Kasumi-1 (cell line): ENCODE results near the gene ARL15.
"Not testable (repeated sequence)": the region's sequence is repeated elsewhere in the genome, so short reads cannot be mapped to it uniquely, and the experiment has no call there.

Experiments
- DNase-seq, 2 experiments: peaks; one replicate each; lab custom pipeline; 2025; lab: John Stamatoyannopoulos, UW

The ARL15 gene

GRCh38 chr5:54310433-54311175 is at the start of gene ARL15:
ARL15 (minus strand) TSS chr5:54310573.
- DNase-seq: peak; percentile 98

GRCh38 chr5:54360089-54360488 is 49.7 kb upstream of the ARL15 start:
- DNase-seq: no peak

GRCh38 chr5:54357408-54358058 is 47.2 kb upstream of the ARL15 start:
- DNase-seq: no peak

GRCh38 chr5:54353933-54354564 is 43.7 kb upstream of the ARL15 start:
- not testable (repeated sequence) for DNase-seq

- not testable (repeated sequence) for DNase-seq
Measured at GRCh38 chr5:54352580-54352979, 42.2 kb upstream of the ARL15 start.

- DNase-seq: peak in 1 of 2 experiments; percentile 1
Measured at GRCh38 chr5:54347221-54347865, 37.0 kb upstream of the ARL15 start.

- no peak for DNase-seq
Measured at GRCh38 chr5:54344653-54345052, 34.3 kb upstream of the ARL15 start.

GRCh38 chr5:54341971-54342370 is 31.6 kb upstream of the ARL15 start:
- no peak for DNase-seq

GRCh38 chr5:54337523-54337922 is 27.1 kb upstream of the ARL15 start:
- DNase-seq: no peak

- no peak for DNase-seq
Measured at GRCh38 chr5:54332720-54333119, 22.3 kb upstream of the ARL15 start.

- DNase-seq: no peak
Measured at GRCh38 chr5:54329731-54330709, 19.6 kb upstream of the ARL15 start.

GRCh38 chr5:54326662-54327270 is 16.4 kb upstream of the ARL15 start:
- no peak for DNase-seq

GRCh38 chr5:54325610-54326311 is 15.4 kb upstream of the ARL15 start:
- DNase-seq: no peak

- DNase-seq: no peak
Measured at GRCh38 chr5:54325272-54325609, 14.9 kb upstream of the ARL15 start.

- DNase-seq: no peak
Measured at GRCh38 chr5:54324651-54325271, 14.4 kb upstream of the ARL15 start.

- DNase-seq: no peak
Measured at GRCh38 chr5:54323495-54323894, 13.1 kb upstream of the ARL15 start.

GRCh38 chr5:54320256-54320655 is 9.9 kb upstream of the ARL15 start:
- DNase-seq: no peak

- no peak for DNase-seq
Measured at GRCh38 chr5:54317511-54318260, 7.3 kb upstream of the ARL15 start.
